D721Med (cell line): ENCODE results near the gene CLSTN2.

Experiments
- DNase-seq: peaks from one replicate; pipeline ENCODE4 v3.0.0; 2011; ENCODE audit warnings: low spot score; ENCODE audit not compliant: insufficient read length
- FAIRE-seq: peaks from 2 replicates; lab custom pipeline; 2011; peaks lifted over from hg19 to GRCh38; lab: Jason Lieb, UNC
- TF ChIP-seq, protein P1 (sequence below): IDR thresholded peaks from 2 replicates; pipeline ENCODE4 v1.5.1; 2012; ENCODE audit warnings: mild to moderate bottlenecking, control low read depth; ENCODE audit not compliant: insufficient read depth; ENCODE audit errors: missing control alignments

Gene CLSTN2

DNA sequence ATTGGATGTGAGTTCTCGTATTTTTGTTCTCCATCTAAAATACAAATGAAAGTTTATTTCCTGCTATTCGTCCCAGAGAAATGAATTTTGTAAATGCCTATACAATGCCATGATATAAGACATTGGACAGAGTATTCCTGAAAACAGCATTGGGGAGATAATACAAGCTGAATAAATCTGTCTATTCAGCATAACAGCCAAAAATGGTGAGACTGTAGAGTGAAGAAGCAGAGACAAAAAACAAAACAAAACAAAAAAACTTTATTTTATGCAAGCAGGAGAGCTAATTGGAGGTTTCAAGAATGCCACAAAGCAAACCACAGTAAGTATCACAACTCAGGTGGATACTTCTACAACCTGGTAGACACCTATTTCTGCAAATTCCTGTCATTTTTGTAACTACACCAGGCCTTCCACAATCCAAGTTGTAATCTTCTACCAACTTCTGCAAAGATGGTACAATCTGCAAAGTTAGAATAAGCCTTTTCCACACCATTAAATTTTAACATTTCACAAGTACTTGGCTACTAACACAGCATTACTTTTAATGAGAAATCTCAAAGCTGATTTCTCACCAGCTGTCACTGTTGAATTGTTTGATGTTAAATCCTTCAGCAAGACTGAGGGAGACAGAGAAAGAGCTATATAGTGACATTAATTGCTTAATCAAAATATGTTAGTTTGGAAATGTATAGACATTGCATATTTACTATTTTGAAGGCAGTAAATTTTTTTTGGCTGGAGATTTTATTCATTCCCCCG lies 163.1 kb downstream of the CLSTN2 start:
- DNase-seq = no peak
- no peak for FAIRE-seq
- TF ChIP-seq, protein P1, sequence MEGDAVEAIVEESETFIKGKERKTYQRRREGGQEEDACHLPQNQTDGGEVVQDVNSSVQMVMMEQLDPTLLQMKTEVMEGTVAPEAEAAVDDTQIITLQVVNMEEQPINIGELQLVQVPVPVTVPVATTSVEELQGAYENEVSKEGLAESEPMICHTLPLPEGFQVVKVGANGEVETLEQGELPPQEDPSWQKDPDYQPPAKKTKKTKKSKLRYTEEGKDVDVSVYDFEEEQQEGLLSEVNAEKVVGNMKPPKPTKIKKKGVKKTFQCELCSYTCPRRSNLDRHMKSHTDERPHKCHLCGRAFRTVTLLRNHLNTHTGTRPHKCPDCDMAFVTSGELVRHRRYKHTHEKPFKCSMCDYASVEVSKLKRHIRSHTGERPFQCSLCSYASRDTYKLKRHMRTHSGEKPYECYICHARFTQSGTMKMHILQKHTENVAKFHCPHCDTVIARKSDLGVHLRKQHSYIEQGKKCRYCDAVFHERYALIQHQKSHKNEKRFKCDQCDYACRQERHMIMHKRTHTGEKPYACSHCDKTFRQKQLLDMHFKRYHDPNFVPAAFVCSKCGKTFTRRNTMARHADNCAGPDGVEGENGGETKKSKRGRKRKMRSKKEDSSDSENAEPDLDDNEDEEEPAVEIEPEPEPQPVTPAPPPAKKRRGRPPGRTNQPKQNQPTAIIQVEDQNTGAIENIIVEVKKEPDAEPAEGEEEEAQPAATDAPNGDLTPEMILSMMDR = no peak

DNA sequence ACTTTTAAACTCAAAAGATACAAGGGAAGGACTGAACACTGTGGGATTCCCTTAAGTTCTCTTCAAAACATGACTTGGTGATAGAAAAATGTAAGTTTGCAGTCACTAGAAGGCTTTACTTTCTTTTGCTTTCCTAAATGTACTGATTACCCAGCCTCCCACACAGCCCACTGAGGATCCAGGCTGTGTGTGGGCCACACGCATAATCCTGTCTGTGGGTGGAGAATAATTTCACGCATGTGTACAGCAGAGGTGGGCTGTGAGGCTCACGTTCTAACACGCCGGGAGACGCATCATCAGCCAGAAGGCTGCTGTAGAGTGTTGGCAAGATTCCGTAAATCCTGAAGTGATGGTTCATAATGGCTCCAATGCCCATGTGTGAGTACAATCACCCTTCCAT lies 165.5 kb downstream of the CLSTN2 start:
- no peak for DNase-seq
- FAIRE-seq = no peak
- TF ChIP-seq, protein P1 = no peak

DNA sequence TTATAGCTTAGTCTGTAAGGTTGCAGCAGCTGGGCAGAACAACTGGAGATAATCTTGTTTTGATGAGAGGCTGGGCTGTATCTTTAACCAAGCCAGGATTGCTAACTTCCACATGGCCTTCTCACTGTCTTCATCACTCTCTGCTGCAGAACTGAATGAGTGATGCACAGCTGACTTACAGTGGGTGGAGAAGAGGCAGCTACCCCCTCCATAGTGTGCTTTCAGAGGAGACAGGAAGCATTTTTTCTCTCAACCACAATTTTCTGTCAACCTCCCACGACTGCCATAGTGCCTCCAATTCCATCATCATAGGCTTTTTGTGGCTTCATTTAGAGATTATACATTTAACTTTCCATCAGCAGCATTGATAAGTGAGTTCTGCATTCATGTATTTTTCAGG lies 168.2 kb downstream of the CLSTN2 start:
- TF ChIP-seq, protein P1 = no peak
- FAIRE-seq (no peak), DNase-seq (no peak)

DNA sequence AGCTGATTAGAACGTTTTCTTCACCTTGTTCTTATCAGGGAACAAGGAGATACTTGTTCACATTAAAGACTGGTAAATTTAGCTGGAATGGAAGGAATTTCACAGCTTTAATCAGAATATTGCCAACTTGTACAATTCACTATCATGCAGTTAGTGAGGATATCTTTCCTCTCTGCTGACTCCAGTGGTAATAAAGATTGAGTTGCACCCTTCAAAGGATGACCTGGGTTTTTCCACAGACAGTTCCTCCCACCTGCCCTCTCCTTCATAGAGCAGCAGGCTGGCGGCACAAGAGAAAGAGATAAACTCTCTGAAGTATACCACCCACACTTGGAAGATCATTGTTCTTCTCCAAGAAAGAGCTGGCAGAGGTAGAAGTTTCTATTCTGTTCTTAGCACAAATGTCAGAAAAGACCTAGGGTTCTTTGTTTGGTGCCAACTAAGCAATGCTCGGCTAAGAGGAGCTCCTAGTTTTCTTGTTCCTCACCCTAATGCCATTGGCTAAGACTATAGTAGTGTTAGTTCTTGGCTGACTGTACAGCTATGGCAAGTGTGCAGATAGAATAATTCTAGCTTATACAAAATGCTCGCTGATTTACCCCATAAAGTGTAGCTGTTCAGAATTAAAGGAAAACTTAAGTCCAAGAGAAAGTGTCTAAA lies 169.1 kb downstream of the CLSTN2 start:
- FAIRE-seq = no peak
- TF ChIP-seq, protein P1 = no peak
- no peak for DNase-seq

DNA sequence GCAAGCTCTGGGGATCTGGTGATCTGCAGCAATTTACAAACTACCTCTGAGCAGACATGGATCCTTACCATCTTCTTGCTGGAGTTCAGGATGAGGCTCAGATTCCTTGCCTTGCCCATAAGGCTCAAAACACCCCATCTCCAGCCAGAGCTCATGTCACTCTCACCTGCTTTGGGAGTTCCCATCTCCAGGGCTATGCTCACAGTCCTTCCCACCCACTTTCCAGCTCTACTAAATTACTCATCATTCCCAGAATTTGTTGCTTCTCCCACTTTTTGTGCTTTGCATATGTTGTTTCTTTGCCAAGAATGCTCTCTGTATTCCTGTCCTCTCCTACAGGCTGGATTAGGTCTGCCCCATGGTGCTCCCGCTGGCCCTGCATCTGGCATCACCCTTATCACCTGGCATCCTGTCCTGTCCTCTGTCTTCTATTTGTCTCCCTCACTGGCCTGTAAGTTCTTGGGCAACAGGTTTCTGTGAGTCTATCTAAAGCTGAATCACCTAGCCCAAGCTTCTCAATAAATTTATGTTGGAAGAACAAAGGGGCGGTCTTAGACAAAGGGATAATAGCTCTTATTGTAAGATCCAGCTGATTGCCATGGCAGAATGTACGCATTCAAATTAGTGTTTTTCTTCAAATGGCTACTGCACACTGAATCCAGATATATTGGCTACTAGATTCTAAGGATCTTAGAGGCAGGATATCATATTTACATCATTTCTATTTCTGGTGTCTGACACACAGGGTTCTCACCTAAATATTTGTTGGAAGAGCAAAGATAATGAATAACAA lies 179.2 kb downstream of the CLSTN2 start:
- DNase-seq (no peak), FAIRE-seq (no peak)
- TF ChIP-seq, protein P1 = no peak

DNA sequence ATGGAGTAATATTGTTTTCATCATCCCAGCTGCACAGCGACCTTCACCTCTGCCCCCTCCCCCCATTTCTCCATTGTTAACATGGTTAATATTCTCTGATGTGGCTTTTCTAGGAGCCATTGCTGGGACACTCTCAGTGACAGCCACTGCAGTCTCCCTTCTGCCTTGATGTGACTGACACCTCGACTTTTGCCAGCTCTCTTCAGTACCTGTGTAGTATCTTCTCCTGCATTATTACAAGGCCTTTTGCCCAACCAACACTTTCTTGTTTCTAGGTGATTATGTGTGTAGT lies 179.8 kb downstream of the CLSTN2 start:
- no peak for FAIRE-seq
- no peak for DNase-seq
- TF ChIP-seq, protein P1 = no peak

DNA sequence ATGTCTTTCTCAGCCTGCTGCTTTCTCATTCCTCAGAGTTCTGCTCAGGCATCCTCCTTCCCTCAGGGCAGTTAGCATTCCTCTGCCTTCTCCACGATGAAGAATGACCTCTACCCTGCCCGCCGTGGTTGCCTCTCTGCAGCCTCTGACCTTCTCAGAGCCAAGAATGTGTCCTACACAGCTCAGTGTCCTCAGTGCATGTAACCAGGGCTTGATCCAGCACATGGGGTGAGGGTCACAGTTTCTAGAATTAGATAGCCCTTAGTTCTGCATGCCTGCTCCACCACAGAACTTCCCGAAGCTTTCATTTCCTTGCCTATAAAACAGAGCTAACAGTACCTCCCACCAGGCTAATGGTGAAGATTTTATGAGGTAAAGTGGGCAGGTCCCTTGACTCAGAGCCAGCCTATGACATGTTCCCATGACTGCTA lies 182.1 kb downstream of the CLSTN2 start:
- TF ChIP-seq, protein P1 = no peak
- DNase-seq (no peak), FAIRE-seq (no peak)
